Colon (tissue), 2 donors: ENCODE data around the gene PABPC3.

ENCODE experiments used
- FAIRE-seq: peaks from 2 replicates; lab custom pipeline; 2012; peaks lifted over from hg19 to GRCh38; lab: Jason Lieb, UNC
- donor health status: control.
- donor health status: control.

Gene PABPC3

DNA sequence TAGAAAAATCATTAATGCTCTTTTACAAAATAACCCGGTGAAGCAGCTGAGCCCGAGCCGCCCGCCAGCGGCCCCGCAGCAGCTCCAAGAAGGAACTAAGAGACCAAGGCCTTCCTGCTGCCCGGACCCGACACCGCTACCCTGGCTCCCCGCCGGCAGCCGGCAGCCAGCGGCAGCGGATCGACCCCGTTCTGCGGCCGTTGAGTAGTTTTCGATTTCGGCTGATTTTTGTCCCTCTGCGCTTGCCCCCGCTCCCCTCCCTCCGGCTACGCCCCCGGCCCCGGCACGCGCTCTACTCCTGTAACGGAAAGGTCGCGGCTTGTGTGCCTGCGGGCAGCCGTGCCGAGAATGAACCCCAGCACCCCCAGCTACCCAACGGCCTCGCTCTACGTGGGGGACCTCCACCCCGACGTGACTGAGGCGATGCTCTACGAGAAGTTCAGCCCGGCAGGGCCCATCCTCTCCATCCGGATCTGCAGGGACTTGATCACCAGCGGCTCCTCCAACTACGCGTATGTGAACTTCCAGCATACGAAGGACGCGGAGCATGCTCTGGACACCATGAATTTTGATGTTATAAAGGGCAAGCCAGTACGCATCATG is at the start of gene PABPC3:
Gene PABPC3 (plus strand): TSS at position 286 of the 603 bp plus-strand sequence. CDS start 63 bp downstream, at position 349.
- no peak for FAIRE-seq

DNA sequence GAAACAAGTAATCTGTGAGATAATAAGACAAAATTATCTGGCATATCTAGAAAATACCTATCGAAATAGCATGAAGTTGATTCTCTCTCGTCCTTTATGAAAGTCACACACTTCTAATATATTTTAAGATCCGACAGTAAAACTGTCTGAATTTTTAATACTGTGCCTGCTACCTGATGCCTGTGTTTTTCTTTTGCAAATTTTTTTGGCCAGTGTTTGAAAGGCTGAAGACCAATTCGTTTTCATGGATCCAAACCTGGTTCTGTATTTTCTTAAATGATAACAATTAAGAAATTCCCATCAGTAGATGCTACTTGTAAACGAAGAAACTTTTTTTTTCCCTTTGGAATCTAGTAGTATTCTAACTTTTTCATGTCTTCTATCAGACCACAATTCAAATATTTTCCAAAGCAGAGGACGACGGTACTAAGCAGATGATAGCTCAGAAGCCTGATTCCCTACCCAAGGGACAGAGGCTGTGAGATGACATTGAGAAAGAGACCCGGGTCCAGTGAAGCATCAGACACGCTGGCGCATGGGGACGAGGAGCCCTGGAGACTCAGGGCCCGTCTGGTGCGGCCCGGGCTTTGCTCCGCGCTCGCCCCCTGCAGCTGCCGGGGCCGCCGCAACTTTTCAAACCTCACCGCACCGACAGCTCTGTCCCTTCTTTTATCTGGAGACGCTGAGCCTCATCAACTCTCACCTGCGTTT is 49.5 kb upstream of the PABPC3 start:
- FAIRE-seq = no peak

- FAIRE-seq = no peak
These were observed 48.9 kb upstream of the PABPC3 start for GRCh38 chr13:25046985-25047511.

- no peak for FAIRE-seq
These were observed 44.9 kb upstream of the PABPC3 start for GRCh38 chr13:25051065-25051464.

DNA sequence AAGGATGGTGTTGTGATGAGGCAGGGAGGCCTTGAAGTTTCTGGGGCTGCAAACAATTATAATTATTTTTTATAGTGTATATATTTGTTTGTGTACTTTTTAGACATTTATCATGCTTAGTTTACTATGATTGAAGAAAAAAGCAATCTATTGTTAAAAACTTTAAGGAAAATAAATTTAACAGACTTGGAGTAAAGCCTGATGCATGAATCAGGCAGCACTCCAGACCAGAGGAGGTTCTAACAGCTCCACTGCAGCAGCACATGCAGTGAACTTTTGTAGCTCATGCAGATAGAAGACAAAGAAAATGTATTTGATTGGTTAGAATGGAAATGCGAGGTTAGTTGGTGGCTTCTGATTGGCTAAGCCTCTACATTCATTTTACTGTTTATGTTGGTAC is 36.8 kb upstream of the PABPC3 start:
- FAIRE-seq = no peak

DNA sequence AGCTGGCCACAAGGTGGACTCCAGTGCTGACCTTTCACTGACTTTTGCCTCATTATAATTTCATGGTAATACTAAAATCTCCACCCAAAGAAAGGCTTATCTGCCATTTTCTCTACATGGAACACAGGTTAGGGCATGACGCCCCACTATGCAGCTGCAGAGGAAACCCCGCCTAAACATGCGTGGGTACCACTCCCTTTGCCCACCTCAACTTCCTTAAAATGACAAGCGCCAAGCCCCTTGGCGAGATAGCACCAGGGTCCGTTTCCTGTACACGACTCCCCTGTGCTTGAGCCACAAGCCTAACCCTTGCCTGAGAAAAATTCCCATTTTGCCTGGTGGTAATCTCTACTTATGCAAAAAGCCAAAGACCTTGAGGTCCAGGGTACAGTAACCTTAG is 36.0 kb upstream of the PABPC3 start:
- no peak for FAIRE-seq

DNA sequence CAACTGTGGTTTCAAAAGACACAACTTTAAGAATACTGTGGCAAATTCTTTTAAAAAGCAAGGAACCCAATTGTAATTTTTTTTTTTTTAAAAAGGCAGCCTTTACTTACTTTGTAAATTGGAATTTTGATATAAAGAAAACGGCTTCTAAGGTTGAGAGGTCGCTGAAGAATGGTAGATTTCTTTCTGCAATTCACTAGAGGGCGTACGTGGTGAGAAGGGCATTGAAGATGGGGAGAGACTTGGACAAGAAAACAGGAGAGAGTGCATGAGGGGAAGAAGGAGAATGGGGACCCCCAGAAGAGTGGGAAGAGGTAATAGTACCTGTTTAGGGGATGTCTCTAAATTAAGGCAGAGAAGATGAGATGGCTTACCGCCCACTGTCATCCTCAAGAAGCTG is 33.5 kb upstream of the PABPC3 start:
- FAIRE-seq = no peak

DNA sequence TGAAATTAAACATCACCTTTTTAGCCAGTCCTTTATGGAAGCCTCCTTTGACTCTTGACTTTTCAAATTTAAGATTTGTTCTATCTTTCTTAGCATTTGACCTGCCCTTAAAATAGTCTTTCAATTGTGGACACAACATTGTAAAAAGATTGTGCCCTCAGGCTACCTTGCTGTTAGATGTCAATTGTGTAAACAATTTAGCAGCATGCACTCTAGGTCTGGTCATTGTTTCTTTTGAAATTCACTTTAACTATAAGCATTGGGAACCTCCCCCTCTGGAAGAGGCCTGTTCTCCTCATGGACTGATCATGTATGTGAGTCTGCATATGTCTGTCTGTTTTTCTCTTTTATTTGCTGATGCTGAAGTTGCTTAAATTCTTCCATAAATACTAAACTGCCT is 31.5 kb upstream of the PABPC3 start:
- FAIRE-seq = no peak

- no peak for FAIRE-seq
These were observed 29.8 kb upstream of the PABPC3 start for GRCh38 chr13:25065974-25066770.

DNA sequence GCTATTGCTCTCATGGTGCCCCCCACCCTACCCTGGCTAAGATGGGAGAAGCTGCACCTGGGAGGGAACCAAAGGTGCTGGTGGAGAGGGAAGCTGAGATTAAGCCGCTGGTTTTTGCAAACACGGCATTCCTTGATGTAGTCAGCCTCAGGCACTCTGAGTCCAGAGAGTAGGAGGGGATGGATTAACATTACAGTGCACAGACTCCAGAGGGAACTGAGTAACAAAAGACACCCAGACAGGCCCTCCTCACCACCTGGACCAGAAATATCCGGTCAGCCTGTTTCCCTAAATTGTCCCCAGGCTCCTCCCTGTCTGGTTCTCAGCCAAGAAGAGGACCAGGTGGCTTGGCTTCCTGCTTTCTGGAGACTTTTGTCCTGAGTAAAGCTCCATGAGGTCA is 28.9 kb upstream of the PABPC3 start:
- no peak for FAIRE-seq

DNA sequence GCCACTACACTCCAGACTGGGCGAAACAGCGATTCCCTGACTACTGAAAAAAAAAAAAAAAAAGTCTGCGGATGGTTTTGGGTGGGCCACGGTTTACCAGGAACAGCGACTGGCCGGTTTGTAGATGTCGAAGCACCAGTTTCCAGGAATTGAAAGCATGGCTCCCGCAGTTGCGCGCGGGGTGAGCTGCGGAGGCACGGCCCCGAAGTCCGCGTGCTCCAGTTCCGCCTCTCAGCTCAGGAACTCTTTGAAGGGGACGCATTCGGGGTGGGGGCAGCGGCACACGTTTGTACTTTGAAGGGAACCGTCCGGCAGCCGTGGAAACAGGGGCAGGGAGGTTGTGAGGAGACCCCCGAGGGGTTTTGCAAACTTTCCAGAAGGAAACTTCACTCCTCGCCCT is 27.1 kb upstream of the PABPC3 start:
- no peak for FAIRE-seq

GRCh38 chr13:25069236-25069635 is 26.7 kb upstream of the PABPC3 start:
- no peak for FAIRE-seq

- no peak for FAIRE-seq
These were observed 26.0 kb upstream of the PABPC3 start for GRCh38 chr13:25069911-25070310.

DNA sequence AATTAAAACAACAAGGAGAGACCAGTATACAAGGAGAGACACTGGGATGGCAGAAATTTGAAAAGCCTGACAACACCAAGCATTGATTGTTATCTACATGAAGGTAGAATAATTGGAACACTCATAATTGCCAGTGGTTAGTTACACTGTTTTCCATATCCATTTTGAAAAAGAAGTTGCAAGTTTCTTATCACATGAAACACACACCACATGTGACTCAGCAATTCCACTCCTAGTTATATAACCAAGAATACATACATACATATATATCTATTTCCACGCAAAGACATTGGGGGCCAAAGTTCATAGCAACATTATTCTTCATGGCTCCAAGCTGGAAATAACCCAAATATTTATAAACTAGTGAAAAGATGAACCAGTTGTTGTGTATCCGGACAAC is 15.2 kb upstream of the PABPC3 start:
- no peak for FAIRE-seq

DNA sequence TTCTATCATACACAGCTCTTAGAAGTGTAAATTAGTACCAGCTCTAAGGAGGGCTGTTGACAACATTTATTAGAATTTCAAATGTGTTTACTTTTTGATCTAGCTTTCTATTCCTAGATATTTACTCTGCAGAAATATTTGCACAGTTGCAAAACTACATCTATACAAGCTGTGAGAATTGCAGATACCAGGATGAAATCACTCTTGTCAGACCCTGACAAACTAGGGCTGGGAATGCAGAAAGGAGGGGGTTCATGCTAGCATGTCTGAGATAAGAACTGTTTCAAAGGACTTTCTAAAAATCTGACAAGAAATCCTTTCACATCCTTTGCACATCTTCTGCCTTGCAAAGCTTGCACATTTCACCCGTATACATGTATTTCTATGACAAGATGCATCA is 11.8 kb upstream of the PABPC3 start:
- FAIRE-seq = no peak

GRCh38 chr13:25085125-25085742 is 10.7 kb upstream of the PABPC3 start:
- FAIRE-seq = no peak

DNA sequence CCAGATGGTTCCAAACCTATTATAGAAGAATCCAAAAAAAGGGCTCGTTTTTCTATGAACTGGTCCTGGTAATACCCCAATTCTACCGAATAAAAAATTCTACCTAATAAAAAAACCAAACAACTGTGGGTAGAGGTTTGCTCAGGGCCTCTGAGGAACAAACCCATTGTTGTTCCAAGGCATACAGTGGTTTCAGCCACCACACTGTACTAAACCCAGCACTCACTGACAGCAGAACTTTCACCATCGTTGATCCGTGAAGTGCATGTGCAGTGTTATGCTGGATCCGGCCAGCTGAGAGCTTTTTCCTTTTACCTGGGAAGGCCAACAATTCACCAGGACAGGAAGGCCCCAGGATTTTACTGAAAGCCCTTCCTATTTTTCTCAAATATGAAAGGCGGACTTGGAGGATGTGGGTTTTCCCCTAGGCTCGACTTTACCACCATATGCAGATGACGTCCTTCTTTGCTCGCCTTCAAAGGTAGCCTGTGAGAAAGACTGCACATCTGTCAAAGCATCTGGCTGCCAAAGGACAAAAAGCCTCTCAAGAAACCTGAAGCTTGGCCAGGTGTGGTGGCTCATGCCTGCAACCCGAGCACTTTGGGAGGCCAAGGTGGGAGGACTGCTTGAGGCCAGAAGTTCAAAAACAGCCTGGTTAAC is 7.2 kb upstream of the PABPC3 start:
- FAIRE-seq = no peak

- FAIRE-seq = no peak
These were observed 1.5 kb downstream of the PABPC3 start for GRCh38 chr13:25097426-25097825.

DNA sequence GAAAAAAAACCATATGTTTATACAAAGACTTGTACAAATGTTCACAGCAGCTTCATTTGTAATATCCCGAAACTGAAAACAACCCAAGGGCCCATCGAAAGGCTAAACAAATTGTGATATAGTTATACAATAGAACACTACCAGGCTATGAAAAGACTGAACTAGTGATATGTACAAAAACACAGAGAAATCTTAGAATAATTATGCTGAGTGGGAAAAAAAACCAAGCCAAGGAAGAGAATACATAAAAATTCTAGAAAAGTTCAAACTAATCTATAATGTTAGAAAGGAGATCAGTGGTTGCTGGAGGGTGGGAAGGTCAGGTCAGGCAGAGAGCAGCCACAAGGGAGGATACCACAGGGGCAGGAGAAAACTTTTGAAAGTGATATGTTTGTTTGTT is 7.8 kb downstream of the PABPC3 start:
- no peak for FAIRE-seq

DNA sequence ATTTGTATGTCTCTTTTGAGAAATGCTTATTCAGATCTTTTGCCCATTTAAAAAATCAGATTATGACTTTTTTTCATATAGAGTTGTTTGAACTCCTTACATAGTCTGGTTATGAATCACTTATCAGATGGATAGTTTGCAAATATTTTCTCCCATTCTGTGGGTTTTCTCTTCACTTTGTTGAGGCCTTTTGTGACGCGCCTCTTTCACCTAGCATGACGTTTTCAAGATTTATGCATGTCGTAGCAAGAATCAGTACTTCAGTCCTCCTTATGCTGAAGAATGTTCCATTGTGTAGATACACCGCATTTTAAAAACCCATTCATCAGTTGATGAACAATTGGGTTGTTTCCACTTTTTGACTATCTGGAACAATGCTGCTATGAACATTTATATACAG is 13.4 kb downstream of the PABPC3 start:
- FAIRE-seq = no peak

- FAIRE-seq = no peak
These were observed 15.1 kb downstream of the PABPC3 start for GRCh38 chr13:25110956-25111584.

GRCh38 chr13:25111585-25111956 is 15.6 kb downstream of the PABPC3 start:
- FAIRE-seq = no peak
